A549 treated with CORT108297 at 1 μM for 4 hours (cell line): ENCODE measurements around the gene ETDC. TPM values are rescaled to one million over a fixed set of nuclear protein-coding genes. Genes with fewer than 3 reads are reported as not detected.

Source experiments
- total RNA-seq: library from RNA; stranded (reverse); fragments of 200-300 nt; extraction: Qiagen RNA extraction; gene quantifications from 5 replicates; pipeline ENCODE4 v1.2.3, GENCODE V29; 2022

Gene ETDC
- total RNA-seq = not detected in 5 replicates

GRCh38 chrX:135309430-135309923, at the start of gene ETDC:
TSS of gene ETDC (plus strand) at chrX:135309480. CDS start at chrX:135309480, 0 bp downstream.

Other genes starting within 250 kb of the ETDC start
- 0.06 to 0.15 TPM (median 0.07 TPM) in 5 replicates for gene SMIM10L2B, start 210.8 kb upstream of the ETDC start, total RNA-seq
- gene ETDB, start 189.0 kb upstream of the ETDC start, total RNA-seq = not detected in 5 replicates
- gene CT55, start 138.1 kb upstream of the ETDC start, total RNA-seq = not detected in 5 replicates
- gene ETDA, start 57.4 kb upstream of the ETDC start, total RNA-seq = not detected in 5 replicates
- 3.1 to 4.1 TPM (median 3.5 TPM) in 5 replicates for gene ZNF75D, start 34.6 kb downstream of the ETDC start, total RNA-seq
- gene ZNF449, start 35.3 kb downstream of the ETDC start, total RNA-seq = 3.0 to 4.0 TPM (median 3.5 TPM) in 5 replicates
- gene SMIM10L2A, start 112.5 kb downstream of the ETDC start, total RNA-seq = 0.10 to 0.26 TPM (median 0.18 TPM) in 5 replicates
- gene INTS6L, start 211.2 kb downstream of the ETDC start, total RNA-seq = 0.08 to 0.40 TPM (median 0.15 TPM) in 5 replicates